ENCODE measurements around the gene DLGAP1.

Gene DLGAP1

GRCh38 chr18:3914833-3915610 lies 540.1 kb downstream of the DLGAP1 start:
- no peak for DNase-seq (ENCODE audit: low read depth in 1 of 2, low spot score in 1 of 2)
- no peak for TF ChIP-seq POLR2AphosphoS5 (IDR thresholded peaks at IDR 0.05; ENCODE audit: low read depth)
- TF ChIP-seq GABPA (IDR thresholded peaks at IDR 0.05; ENCODE audit: low read depth), result no peak
- no peak for TF ChIP-seq SPI1 (IDR thresholded peaks at IDR 0.05; ENCODE audit: borderline replicate concordance, low read depth)
- Histone ChIP-seq H3K27me3 (ENCODE audit: insufficient read depth, poor library complexity, severe bottlenecking) (peaks cover 8% of the 10 kb centered on the region), H3K4me3 (replicated peaks; ENCODE audit: insufficient read depth, low read length) (no peak overlapping the region), H3K27ac (replicated peaks) (no peak overlapping the region)

GRCh38 chr18:3914109-3914508 lies 541.0 kb downstream of the DLGAP1 start:
- H3K27me3 ChIP-seq (ENCODE audit: insufficient read depth, poor library complexity, severe bottlenecking), result peaks cover 8% of the 10 kb centered on the region
- no peak overlapping the region for H3K27ac ChIP-seq (replicated peaks)
- H3K4me3 ChIP-seq (replicated peaks; ENCODE audit: insufficient read depth, low read length), result no peak overlapping the region
- no peak for TF ChIP-seq GABPA (IDR thresholded peaks at IDR 0.05; ENCODE audit: low read depth)
- TF ChIP-seq POLR2AphosphoS5 (IDR thresholded peaks at IDR 0.05; ENCODE audit: low read depth), result no peak
- no peak for TF ChIP-seq REST (IDR thresholded peaks at IDR 0.05; ENCODE audit: insufficient replicate concordance, low read depth)
- TF ChIP-seq SPI1 (IDR thresholded peaks at IDR 0.05; ENCODE audit: borderline replicate concordance, low read depth), result no peak
- TF ChIP-seq CTCF (IDR thresholded peaks at IDR 0.05; ENCODE audit: insufficient read depth, low read length), result no peak
- DNase-seq (ENCODE audit: low read depth in 1 of 2, low spot score in 1 of 2), result no peak

- Histone ChIP-seq H3K27me3 (ENCODE audit: insufficient read depth, poor library complexity, severe bottlenecking) (peaks cover 5% of the 10 kb centered on the region), H3K4me3 (replicated peaks; ENCODE audit: insufficient read depth, low read length) (no peak overlapping the region), H3K27ac (replicated peaks) (no peak overlapping the region)
- no peak for TF ChIP-seq SPI1 (IDR thresholded peaks at IDR 0.05; ENCODE audit: borderline replicate concordance, low read depth)
- no peak for TF ChIP-seq CTCF (IDR thresholded peaks at IDR 0.05; ENCODE audit: insufficient read depth, low read length)
- no peak for TF ChIP-seq POLR2AphosphoS5 (IDR thresholded peaks at IDR 0.05; ENCODE audit: low read depth)
- no peak for TF ChIP-seq REST (IDR thresholded peaks at IDR 0.05; ENCODE audit: insufficient replicate concordance, low read depth)
- no peak for TF ChIP-seq GABPA (IDR thresholded peaks at IDR 0.05; ENCODE audit: low read depth)
- no peak for DNase-seq (ENCODE audit: low read depth in 1 of 2, low spot score in 1 of 2)
Observed at GRCh38 chr18:3912705-3913104, 542.4 kb downstream of the DLGAP1 start.

GRCh38 chr18:3911413-3911812 lies 543.7 kb downstream of the DLGAP1 start:
- peaks cover under 1% of the 10 kb centered on the region for H3K27me3 ChIP-seq (ENCODE audit: insufficient read depth, poor library complexity, severe bottlenecking)
- TF ChIP-seq REST (IDR thresholded peaks at IDR 0.05; ENCODE audit: insufficient replicate concordance, low read depth) (no peak), GABPA (IDR thresholded peaks at IDR 0.05; ENCODE audit: low read depth) (no peak), SPI1 (IDR thresholded peaks at IDR 0.05; ENCODE audit: borderline replicate concordance, low read depth) (no peak), POLR2AphosphoS5 (IDR thresholded peaks at IDR 0.05; ENCODE audit: low read depth) (no peak), CTCF (IDR thresholded peaks at IDR 0.05; ENCODE audit: insufficient read depth, low read length) (no peak)
- no peak overlapping the region for H3K27ac ChIP-seq (replicated peaks)
- no peak for DNase-seq (ENCODE audit: low read depth in 1 of 2, low spot score in 1 of 2)
- H3K4me3 ChIP-seq (replicated peaks; ENCODE audit: insufficient read depth, low read length), result no peak overlapping the region

Measured in HL-60 (cell line).